ENCODE results near the gene KCNS3. TPM values are rescaled to one million over a fixed set of nuclear protein-coding genes. Genes with fewer than 3 reads are reported as not detected.

KCNS3 gene
- total RNA-seq, 1 donor from 2014 or later = 8.2 TPM

DNA sequence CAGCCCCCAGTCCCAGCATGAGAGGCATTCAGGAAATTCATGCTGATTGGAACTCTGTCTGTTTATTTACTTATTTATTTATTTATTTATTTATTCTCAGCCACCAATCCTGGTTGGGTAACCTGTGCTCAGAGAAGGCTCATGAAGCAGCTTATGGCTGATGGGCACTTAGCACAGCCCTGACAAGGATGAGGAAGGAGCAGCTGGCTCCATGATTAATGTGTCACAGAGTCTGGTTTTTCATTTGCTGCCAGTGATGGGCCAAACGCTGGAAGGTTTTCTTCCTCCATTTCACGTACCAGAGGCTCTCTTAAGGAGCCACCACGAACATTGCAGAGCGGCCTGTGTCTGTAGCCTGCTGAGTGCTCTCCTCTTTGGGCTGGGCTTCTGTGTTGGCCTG lies 28.3 kb upstream of the KCNS3 start:
- H3K36me3 Mint-ChIP-seq (ENCODE audit: insufficient read depth) = no peaks in the 10 kb centered on the region
- no peak for DNase-seq (ENCODE audit: low spot score, unreplicated experiment)
- H3K4me1 Mint-ChIP-seq (ENCODE audit: low read depth) = peaks cover 1% of the 10 kb centered on the region
- no peak overlapping the region for H3K4me3 Mint-ChIP-seq (ENCODE audit: low read depth)
- no peaks in the 10 kb centered on the region for H3K9me3 Mint-ChIP-seq (ENCODE audit: low read depth)
- TF ChIP-seq, protein P1, sequence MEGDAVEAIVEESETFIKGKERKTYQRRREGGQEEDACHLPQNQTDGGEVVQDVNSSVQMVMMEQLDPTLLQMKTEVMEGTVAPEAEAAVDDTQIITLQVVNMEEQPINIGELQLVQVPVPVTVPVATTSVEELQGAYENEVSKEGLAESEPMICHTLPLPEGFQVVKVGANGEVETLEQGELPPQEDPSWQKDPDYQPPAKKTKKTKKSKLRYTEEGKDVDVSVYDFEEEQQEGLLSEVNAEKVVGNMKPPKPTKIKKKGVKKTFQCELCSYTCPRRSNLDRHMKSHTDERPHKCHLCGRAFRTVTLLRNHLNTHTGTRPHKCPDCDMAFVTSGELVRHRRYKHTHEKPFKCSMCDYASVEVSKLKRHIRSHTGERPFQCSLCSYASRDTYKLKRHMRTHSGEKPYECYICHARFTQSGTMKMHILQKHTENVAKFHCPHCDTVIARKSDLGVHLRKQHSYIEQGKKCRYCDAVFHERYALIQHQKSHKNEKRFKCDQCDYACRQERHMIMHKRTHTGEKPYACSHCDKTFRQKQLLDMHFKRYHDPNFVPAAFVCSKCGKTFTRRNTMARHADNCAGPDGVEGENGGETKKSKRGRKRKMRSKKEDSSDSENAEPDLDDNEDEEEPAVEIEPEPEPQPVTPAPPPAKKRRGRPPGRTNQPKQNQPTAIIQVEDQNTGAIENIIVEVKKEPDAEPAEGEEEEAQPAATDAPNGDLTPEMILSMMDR (IDR thresholded peaks at IDR 0.05; ENCODE audit: unreplicated experiment) = no peak
- H3K27ac Mint-ChIP-seq = no peak overlapping the region
- H3K27me3 Mint-ChIP-seq = peaks cover 3% of the 10 kb centered on the region

DNA sequence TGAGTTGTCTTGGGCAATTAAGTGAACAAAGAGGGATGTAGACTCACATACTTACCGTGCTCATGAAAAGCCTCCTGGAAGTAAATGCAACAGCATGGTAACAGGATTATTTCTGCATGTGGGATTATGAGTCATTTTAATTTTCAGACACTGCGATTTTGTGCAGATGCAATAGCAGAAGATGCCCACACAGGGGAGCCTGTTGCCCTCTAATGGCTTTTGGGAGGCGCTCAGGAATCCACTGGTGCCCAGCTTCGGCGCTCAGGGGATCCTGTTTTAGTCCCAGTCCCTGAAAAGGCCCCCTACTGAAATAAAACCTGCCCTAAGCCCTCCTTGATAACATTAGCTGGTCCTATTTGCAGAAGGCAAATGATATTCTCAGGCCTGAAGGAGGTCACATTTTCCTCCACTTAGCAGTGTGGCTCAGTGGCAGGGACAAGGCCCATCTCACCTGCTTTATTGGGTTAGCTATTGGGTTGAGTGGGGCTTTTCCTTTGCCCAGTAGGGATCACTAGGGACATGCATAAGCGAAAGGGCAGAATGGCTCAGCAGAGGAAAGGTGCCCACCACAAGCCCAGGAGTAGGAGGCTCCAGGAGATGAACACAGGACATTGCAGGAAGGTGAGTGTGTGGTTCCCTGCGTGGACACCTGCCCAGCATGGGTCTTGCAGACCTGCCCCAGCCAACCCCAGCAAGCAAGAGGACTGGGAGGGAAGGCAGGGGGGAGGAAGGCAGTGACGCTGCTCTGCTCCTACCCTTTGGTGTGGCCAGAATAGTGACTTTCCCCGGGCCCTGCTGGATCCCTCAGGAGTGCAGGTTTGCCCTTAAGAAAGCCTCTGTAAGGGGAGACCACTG lies 26.5 kb upstream of the KCNS3 start:
- peak; percentile 36 for DNase-seq (ENCODE audit: low spot score, unreplicated experiment)

DNA sequence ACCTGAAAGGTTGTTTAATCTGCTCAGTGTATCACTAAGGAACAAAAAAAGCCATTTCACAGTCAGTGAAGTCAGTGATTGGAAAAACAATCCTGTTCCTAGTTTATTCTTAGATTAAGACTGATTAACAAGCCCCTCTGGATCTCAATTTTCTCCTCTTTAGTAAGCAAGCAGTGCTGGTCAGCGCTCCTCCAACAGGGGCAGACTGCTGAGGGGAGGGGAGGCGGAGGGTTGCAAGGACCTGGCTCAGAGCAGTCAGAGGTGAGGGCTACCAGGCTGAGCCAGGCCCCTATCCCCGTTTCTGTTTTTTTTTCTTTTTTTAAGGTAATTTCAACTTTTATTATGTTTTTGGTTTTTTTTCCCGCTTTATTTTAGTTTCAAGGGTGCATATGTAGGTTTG lies 24.7 kb upstream of the KCNS3 start:
- no peak for DNase-seq (ENCODE audit: low spot score, unreplicated experiment)
- H3K27me3 Mint-ChIP-seq = peaks cover 7% of the 10 kb centered on the region
- no peak overlapping the region for H3K27ac Mint-ChIP-seq
- H3K4me3 Mint-ChIP-seq (ENCODE audit: low read depth) = no peak overlapping the region
- no peaks in the 10 kb centered on the region for H3K4me1 Mint-ChIP-seq (ENCODE audit: low read depth)
- no peaks in the 10 kb centered on the region for H3K36me3 Mint-ChIP-seq (ENCODE audit: insufficient read depth)
- H3K9me3 Mint-ChIP-seq (ENCODE audit: low read depth) = no peaks in the 10 kb centered on the region
- TF ChIP-seq, protein P1 (IDR thresholded peaks at IDR 0.05; ENCODE audit: unreplicated experiment) = no peak

More for the DNA sequence above, 26.5 kb upstream of the KCNS3 start:
- no peaks in the 10 kb centered on the region for H3K9me3 Mint-ChIP-seq (ENCODE audit: low read depth)
- no peaks in the 10 kb centered on the region for H3K4me1 Mint-ChIP-seq (ENCODE audit: low read depth)
- no peak overlapping the region for H3K4me3 Mint-ChIP-seq (ENCODE audit: low read depth)
- H3K36me3 Mint-ChIP-seq (ENCODE audit: insufficient read depth) = no peaks in the 10 kb centered on the region
- TF ChIP-seq, protein P1 (IDR thresholded peaks at IDR 0.05; ENCODE audit: unreplicated experiment) = peak; percentile 97
- H3K27me3 Mint-ChIP-seq = peaks cover 9% of the 10 kb centered on the region
- H3K27ac Mint-ChIP-seq = no peak overlapping the region

DNA sequence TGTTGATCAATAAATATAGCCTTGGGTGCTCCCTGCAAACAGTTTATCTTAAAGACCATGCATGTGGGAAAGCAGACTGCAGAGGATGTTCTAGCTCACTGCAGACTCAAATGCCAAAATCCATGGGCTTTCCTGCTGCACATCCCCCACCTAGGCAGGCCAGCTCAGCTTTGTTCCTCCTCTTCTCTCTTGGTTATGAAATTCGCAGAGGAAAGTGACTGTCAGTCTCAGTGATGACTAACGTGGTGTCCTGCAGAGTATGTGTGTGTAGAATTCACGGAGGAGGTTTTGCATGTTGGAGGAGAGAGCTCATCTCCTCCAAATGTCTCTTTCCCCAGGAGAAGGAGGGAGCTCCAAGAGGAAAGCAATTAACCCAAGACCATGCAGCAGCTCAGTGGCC lies 21.4 kb upstream of the KCNS3 start:
- H3K36me3 Mint-ChIP-seq (ENCODE audit: insufficient read depth) = no peaks in the 10 kb centered on the region
- peaks cover 9% of the 10 kb centered on the region for H3K27me3 Mint-ChIP-seq
- TF ChIP-seq, protein P1 (IDR thresholded peaks at IDR 0.05; ENCODE audit: unreplicated experiment) = no peak

DNA sequence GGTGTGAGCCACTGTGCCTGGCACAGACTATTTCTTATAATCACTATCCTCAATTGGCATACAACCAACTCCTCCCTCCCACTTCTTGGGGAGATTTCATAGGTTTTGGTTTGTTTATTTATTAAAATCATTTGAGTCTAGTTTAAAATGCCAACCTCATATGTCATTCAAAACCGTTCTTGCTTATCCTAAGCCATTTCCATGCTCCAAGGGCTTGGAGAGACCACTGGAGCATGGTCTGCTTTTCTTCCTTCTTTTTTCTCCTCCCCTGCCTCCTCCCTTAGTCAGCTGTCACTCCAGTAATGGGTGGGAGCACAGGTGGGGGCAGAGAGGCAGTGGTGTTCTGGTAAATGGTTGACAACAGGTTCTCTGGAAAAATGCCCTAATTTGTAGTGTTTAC lies 20.4 kb upstream of the KCNS3 start:
- Mint-ChIP-seq H3K27me3 (peaks cover 9% of the 10 kb centered on the region), H3K27ac (no peak overlapping the region), H3K4me1 (ENCODE audit: low read depth) (no peaks in the 10 kb centered on the region), H3K36me3 (ENCODE audit: insufficient read depth) (no peaks in the 10 kb centered on the region), H3K4me3 (ENCODE audit: low read depth) (no peak overlapping the region), H3K9me3 (ENCODE audit: low read depth) (no peaks in the 10 kb centered on the region)
- TF ChIP-seq, protein P1 (IDR thresholded peaks at IDR 0.05; ENCODE audit: unreplicated experiment) = no peak
- no peak for DNase-seq (ENCODE audit: low spot score, unreplicated experiment)

More for the DNA sequence above, 21.4 kb upstream of the KCNS3 start:
- DNase-seq (ENCODE audit: low spot score, unreplicated experiment) = no peak
- Mint-ChIP-seq H3K27ac (no peak overlapping the region), H3K4me1 (ENCODE audit: low read depth) (no peaks in the 10 kb centered on the region), H3K4me3 (ENCODE audit: low read depth) (no peak overlapping the region), H3K9me3 (ENCODE audit: low read depth) (no peaks in the 10 kb centered on the region)

All from progenitor cell of endocrine pancreas (in vitro differentiated cells).